HG03571 (cell line): ENCODE data around the gene KRT73.

Experiments
- ATAC-seq: cut with Tn5 transposase; IDR thresholded peaks from one replicate; pipeline ENCODE4 v1.9.1; 2021; ENCODE audit not compliant: unreplicated experiment

Gene KRT73

DNA sequence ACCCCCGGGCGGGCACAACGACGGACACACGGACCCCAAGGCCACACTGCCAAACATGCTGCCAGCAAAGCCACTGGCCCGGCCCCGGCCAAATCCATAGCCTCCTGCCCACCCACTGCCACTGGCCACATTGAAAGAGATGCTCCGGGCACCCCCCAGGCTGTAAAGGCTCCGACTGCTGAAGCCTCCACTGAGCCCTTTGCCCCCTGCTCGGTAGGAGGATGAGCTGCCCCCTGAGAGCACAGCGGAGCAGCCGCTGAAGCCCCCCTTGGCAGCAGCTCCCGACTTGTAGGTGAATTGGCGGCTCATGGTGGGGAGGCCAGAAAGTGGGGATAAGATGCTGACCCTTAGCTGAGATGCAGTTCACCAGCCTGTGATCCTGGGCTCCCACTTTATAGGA, at the start of gene KRT73:
TSS of gene KRT73 (minus strand) at position 344 of the 400 bp plus-strand sequence. CDS start at position 309, 35 bp downstream.
- ATAC-seq: no peak

DNA sequence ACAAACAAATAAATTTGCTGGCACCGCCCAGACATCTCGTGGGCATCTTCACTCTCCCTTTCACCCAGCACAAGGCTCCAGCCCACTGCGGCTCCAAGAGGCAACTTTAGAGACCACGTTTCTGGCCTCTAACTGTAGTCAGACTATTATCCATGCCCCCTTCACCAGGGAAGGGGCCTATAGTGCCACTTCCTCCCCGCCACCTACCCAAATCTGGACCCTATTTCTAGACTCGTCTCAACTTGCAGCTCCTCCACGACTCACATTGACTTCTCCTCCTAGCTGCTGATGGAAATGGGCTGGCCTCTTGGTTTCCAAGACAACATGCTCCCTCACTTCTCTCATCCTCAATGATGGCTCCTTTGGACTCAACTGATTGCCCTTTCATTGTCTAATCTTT, 49.6 kb upstream of the KRT73 start:
- no peak for ATAC-seq

DNA sequence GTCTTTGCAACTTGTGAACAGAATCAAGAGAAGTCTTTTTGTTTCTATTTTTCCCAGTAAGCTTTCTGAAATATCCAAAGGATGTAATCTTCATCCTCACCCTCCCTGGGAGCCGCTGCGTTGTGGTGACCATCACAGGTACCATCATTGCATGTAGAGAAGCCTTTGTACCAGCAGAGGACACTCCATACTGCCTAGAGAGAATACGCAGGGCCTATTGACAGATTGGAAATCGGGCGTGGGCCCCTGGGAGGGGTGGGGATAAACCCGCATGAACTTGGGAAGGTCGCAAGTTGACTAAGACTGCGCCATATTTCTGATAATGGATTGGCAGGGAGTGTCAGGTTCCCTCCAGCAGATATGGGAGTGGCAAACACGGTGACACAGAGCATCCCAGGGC, 49.1 kb upstream of the KRT73 start:
- no peak for ATAC-seq

- no peak for ATAC-seq
Measured at GRCh38 chr12:52666471-52666870, 48.1 kb upstream of the KRT73 start.

DNA sequence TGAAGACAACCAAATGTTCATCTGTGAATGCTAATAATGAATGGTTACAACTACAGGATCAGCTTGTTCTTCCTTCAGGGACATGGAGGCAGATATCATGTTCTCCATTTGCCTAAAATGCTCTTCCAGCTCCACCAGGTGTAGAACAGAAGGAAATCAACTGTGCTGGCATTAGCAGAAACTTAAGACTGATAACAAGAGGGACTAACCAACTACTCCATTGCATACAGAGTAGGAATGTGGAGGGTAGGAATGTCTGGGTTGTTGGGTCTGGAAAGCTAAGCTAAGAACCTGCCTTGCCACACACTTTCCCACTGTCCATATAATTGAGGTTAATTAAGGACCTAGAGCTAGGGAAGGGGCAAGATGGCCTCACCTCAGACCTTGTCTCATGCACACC, 45.1 kb upstream of the KRT73 start:
- no peak for ATAC-seq

DNA sequence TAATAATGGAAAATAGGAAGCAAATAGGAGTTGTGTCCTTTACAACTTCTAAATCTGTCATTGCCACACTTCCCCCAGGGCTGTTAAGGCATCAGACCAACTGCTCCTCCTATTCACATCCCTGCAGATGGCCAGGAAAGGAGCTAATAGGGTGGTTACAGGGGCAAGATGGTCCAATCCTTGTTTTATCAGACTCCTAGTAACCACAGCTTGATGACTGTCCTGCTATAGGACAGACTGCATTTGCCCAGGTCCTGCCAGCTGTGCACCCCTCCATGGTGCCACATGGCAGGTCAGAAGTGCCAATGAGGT, 44.5 kb upstream of the KRT73 start:
- no peak for ATAC-seq

DNA sequence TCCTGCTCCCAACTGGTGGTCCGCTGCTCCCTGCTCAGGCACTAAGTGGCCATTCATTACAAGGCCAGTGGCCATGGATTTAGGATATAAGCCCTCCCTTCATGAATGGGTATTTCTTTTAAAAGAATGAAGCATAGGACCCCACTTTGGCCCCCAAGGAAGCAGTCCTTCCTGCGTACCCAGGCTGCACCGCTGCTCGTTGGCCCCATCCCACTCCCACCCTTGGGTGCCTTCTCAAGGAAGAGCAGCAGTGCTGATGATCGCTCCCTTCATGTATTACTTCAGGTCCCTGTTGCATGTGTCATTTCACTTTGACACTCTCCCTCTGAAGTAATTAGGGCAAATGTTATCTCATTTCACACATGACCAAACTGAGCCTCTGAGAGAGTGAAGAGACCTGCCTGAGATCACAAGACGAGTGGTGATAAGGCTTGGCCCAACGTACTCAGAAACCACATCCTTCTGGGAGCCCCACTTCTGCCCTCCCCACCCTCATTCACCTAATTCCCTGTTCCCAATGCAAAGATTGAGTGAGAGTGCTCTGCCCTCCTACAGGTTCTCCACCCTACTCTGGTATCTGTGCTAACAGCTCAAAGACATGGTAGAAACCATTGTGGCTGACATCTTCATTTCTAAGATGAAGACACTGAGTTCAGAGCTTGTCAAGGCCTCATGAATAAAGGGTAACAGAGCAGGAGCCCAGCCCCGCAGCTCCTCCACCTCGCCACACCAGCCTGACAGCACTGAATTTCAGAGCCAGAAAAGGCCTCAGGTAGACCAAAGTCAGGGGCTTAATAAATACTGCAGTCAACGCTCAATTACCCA, 43.9 kb upstream of the KRT73 start:
- no peak for ATAC-seq

DNA sequence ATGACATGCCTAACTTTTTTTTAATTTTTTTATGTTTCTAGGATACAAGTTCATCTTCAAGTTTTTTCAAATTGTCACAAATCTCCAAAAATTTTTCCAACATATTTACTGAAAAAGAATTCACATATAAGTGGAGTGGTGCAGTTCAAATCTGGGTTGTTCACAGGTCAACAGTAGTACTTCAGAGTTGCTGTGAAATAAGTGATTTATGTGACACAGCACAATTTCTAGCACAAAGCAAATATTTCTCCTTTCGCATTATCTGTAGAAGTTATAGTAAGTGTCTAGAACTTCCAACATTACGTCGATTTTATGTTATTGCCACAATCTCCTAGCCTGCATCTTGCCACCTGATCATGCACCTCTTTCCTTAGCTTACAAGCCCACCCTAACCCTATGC, 43.3 kb upstream of the KRT73 start:
- ATAC-seq: no peak

GRCh38 chr12:52660934-52661499, 42.7 kb upstream of the KRT73 start:
- no peak for ATAC-seq

- no peak for ATAC-seq
Measured at GRCh38 chr12:52659951-52660350, 41.6 kb upstream of the KRT73 start.

- ATAC-seq: no peak
Measured at GRCh38 chr12:52659395-52659794, 41.0 kb upstream of the KRT73 start.

DNA sequence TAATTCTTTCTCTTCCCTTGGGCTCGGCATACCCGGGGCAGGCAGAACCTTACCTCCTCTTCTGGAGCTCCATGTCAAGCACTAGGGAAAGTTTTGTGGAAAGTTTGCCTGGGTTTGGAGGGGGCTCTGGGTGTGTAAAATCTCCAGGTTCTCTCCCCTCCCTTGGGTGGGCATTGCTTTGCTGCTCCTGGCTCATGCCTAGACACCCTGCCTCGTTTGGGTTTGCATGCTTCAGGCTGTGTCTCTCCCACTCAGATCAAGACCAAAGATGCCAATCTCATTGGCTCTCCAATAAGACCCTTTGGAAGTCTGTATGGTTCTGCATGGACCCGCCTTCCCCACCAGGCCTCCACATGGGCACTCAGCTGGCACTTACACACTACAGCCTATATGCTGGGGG, 39.8 kb upstream of the KRT73 start:
- no peak for ATAC-seq

DNA sequence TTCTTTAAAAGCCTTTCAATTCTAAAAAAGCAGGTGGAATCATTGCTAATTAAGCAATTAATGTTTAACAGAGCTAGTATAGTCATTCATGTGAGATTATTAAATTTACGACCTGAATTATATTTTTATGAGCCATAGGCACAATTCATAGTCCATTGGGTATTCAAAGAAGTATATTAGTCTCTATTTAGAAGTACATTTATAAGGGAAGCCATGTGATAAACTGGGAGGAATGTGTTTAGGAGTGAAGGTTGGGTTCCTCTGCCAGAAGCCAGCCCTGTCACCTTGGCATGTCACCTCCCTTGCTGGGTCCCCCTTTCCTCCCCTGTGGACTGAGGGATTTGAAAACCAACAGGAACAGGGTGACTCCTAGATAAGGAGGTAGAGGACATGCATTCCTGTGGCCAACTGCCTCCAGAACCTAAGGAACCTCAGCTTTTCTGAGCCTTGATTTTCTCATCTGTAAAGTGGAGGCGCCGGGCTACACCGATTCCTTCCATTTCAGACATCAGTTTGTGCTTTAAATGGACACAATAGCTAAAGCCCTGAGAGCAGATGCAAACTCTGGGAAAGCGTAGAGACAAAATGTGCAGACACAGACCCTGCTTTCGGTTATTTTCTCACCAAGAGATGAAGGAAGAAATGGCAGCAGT, 39.0 kb upstream of the KRT73 start:
- ATAC-seq: no peak

DNA sequence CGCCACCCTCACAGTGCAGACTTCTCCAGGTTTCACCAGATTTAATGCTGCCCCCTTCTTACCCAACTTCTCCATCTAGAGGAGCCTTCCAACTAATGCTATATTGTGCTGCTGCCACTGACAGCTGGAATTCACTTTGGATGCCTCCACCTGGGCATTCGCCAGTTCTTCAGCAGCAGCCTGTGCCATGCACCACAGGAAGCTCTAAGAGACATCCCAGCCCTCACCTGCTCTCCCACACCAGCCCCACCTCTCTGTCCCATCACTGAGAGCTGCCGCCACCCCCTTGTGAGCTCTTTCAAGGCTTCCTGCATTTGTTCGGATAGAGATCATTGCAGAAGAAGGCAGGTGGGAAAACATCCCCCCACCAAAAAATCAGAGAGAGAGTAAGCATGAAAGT, 38.3 kb upstream of the KRT73 start:
- no peak for ATAC-seq

GRCh38 chr12:52655720-52656124, 37.4 kb upstream of the KRT73 start:
- no peak for ATAC-seq

GRCh38 chr12:52655251-52655650, 36.9 kb upstream of the KRT73 start:
- ATAC-seq: no peak

GRCh38 chr12:52651726-52652261, 33.4 kb upstream of the KRT73 start, which contains the start of gene KRT2:
Gene KRT2, minus strand, starts transcription at chr12:52652211. Its CDS starts 69 bp downstream, at chr12:52652142.
- no peak for ATAC-seq

- ATAC-seq: no peak
Measured at GRCh38 chr12:52650520-52651081, 32.2 kb upstream of the KRT73 start.

GRCh38 chr12:52649066-52649465, 30.7 kb upstream of the KRT73 start:
- ATAC-seq: no peak

DNA sequence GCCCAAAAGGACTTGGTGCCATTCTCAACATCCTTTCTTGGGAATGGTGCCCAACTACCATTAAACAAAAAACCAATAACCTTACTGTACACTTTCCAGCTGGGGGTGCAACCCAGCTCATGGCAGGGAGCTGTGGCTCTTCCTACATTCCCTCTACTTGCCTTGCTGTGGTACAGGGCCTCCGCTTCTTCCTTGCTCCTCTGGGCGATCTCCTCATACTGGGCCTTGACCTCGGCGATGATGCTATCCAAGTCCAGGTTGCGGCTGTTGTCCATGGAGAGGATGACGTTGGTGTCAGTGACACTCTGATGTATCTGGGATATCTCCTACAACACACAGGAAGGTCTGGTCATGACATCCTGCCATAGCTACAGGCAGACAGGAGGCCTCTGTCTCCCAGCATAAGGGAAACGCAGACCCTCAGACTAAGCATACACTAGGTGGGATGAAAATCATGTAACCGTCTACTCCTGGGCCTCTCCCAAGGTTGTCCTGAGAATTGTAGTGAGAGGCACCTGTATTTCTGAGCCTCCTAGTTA, 29.7 kb upstream of the KRT73 start:
- no peak for ATAC-seq

DNA sequence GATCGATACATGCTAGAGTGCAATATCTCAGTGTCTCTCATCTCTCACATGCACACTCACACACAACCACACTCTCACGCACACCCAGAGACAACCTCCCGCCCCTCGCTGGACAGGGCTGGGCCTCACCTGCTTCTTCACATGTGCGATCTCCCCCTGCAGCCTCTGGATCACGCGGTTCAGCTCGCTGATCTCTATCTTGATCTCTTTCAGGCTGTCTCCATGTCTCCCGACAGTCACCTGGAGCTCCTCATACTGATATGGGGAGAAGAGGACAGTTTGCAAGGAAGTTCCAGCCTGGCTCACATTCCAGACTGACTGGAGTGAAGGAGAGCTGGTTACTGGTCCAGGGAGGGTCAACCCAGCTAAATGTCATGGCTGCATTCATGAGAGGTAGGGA, 29.2 kb upstream of the KRT73 start:
- no peak for ATAC-seq
